ENCODE measurements around the gene CNFN. TPM values are rescaled to one million over a fixed set of nuclear protein-coding genes. Genes with fewer than 3 reads are reported as not detected.
A peak's percentile ranks its signal among the peaks of the same experiment; 100 is the strongest.

The CNFN gene
- total RNA-seq, 1 donor from 2014 or later = not detected

- no peaks in the 10 kb centered on the region for H3K36me3 Mint-ChIP-seq (ENCODE audit: low read depth)
- TF ChIP-seq, protein P1, sequence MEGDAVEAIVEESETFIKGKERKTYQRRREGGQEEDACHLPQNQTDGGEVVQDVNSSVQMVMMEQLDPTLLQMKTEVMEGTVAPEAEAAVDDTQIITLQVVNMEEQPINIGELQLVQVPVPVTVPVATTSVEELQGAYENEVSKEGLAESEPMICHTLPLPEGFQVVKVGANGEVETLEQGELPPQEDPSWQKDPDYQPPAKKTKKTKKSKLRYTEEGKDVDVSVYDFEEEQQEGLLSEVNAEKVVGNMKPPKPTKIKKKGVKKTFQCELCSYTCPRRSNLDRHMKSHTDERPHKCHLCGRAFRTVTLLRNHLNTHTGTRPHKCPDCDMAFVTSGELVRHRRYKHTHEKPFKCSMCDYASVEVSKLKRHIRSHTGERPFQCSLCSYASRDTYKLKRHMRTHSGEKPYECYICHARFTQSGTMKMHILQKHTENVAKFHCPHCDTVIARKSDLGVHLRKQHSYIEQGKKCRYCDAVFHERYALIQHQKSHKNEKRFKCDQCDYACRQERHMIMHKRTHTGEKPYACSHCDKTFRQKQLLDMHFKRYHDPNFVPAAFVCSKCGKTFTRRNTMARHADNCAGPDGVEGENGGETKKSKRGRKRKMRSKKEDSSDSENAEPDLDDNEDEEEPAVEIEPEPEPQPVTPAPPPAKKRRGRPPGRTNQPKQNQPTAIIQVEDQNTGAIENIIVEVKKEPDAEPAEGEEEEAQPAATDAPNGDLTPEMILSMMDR (IDR thresholded peaks at IDR 0.05) = peak; percentile 67
- peaks cover 18% of the 10 kb centered on the region for H3K4me1 Mint-ChIP-seq (ENCODE audit: low read depth)
- no peaks in the 10 kb centered on the region for H3K27me3 Mint-ChIP-seq (ENCODE audit: low read depth)
- peak; percentile 29 for DNase-seq (ENCODE audit: low spot score)
- no peaks in the 10 kb centered on the region for H3K9me3 Mint-ChIP-seq (ENCODE audit: low read depth)
- no peak overlapping the region for H3K4me3 Mint-ChIP-seq (ENCODE audit: unreplicated experiment)
- H3K27ac Mint-ChIP-seq (ENCODE audit: unreplicated experiment) = no peak overlapping the region
Observed at GRCh38 chr19:42420055-42420544, 30.0 kb upstream of the CNFN start.

DNA sequence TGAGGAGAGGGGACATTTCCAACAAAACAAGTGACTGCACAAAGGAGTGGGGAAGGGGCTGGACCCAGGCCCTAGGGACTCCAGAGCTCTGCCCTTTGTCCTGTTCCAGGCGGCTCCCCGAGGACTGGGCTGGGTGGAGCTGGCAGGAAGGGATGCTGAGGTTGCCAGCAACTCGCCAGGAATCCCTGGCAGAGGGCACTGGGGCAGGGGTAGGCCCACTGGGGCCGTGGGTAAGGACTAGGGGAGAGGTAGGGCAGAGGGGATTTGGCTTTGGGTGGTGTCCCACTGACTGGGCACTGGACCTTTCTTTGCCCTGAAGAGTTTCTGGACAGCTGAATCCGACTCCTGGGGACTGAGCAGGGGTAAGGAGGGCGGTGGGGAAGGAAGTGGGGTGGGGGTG, 29.2 kb upstream of the CNFN start:
- Mint-ChIP-seq H3K9me3 (ENCODE audit: low read depth) (no peaks in the 10 kb centered on the region), H3K4me1 (ENCODE audit: low read depth) (peaks cover 18% of the 10 kb centered on the region), H3K4me3 (ENCODE audit: unreplicated experiment) (no peak overlapping the region), H3K27me3 (ENCODE audit: low read depth) (no peaks in the 10 kb centered on the region), H3K36me3 (ENCODE audit: low read depth) (no peaks in the 10 kb centered on the region), H3K27ac (ENCODE audit: unreplicated experiment) (no peak overlapping the region)
- DNase-seq (ENCODE audit: low spot score) = peak; percentile 66
- TF ChIP-seq, protein P1 (IDR thresholded peaks at IDR 0.05) = no peak

- Mint-ChIP-seq H3K27ac (ENCODE audit: unreplicated experiment) (no peak overlapping the region), H3K36me3 (ENCODE audit: low read depth) (no peaks in the 10 kb centered on the region)
- no peak for DNase-seq (ENCODE audit: low spot score)
Observed at GRCh38 chr19:42412661-42413076, 22.6 kb upstream of the CNFN start.

DNA sequence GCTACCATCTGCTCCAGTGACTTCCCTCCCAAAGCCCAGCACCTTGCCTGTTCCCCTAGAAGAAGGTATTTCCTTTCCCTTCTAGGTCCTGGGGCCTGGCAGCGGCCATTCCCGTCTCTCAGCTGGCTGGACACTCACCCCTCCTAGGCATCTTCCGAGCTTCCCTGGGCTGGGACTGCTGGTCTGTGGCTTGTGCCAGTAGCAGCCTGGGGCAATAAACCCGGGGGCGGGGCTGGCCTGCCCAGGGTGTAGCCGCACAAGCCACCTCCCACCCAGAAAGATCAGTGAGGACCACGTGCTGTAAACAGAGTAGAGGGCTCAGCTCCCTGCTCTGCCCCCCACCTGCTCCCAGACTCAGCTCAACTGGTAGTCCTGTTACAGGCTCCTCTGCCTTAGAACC, 22.1 kb upstream of the CNFN start:
- TF ChIP-seq, protein P1 (IDR thresholded peaks at IDR 0.05) = no peak
- H3K9me3 Mint-ChIP-seq (ENCODE audit: low read depth) = no peaks in the 10 kb centered on the region
- H3K27me3 Mint-ChIP-seq (ENCODE audit: low read depth) = no peaks in the 10 kb centered on the region
- DNase-seq (ENCODE audit: low spot score) = no peak
- peaks cover 4% of the 10 kb centered on the region for H3K4me1 Mint-ChIP-seq (ENCODE audit: low read depth)
- H3K36me3 Mint-ChIP-seq (ENCODE audit: low read depth) = no peaks in the 10 kb centered on the region
- no peak overlapping the region for H3K4me3 Mint-ChIP-seq (ENCODE audit: unreplicated experiment)
- no peak overlapping the region for H3K27ac Mint-ChIP-seq (ENCODE audit: unreplicated experiment)

More at GRCh38 chr19:42412661-42413076, 22.6 kb upstream of the CNFN start:
- H3K9me3 Mint-ChIP-seq (ENCODE audit: low read depth) = no peaks in the 10 kb centered on the region
- peaks cover 4% of the 10 kb centered on the region for H3K4me1 Mint-ChIP-seq (ENCODE audit: low read depth)
- no peaks in the 10 kb centered on the region for H3K27me3 Mint-ChIP-seq (ENCODE audit: low read depth)
- H3K4me3 Mint-ChIP-seq (ENCODE audit: unreplicated experiment) = no peak overlapping the region
- TF ChIP-seq, protein P1 (IDR thresholded peaks at IDR 0.05) = no peak

DNA sequence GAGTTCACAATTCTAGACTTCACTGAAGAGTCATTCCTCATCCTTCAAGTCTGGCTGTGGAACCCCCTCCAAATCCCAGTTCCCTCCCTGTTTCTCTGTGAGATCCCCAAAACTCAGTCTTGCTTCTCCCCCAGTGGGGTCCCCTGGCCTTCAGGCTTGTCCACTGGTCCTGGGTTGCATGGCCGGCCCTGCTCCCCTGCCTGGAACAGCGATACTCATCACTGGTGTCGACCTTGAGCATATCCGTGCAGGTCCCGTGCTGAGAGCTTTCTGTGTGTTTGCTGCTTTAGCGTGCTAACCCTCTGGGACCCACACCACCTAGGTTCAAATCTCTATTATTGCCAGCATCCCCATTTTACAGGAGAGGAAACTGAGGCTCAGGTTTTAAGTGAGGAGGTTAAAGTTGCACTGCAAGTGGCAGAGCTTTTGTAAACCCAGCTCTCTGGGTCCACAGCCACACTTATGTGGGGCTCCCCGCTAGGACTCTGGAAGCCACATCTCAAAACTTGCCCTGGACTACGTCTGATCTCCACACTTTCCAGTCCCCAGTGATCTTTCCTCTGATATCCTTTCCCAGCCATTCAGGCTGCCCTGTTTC, 21.6 kb upstream of the CNFN start:
- Mint-ChIP-seq H3K4me3 (ENCODE audit: unreplicated experiment) (no peak overlapping the region), H3K4me1 (ENCODE audit: low read depth) (peaks cover 4% of the 10 kb centered on the region), H3K9me3 (ENCODE audit: low read depth) (no peaks in the 10 kb centered on the region), H3K36me3 (ENCODE audit: low read depth) (no peaks in the 10 kb centered on the region), H3K27ac (ENCODE audit: unreplicated experiment) (no peak overlapping the region), H3K27me3 (ENCODE audit: low read depth) (no peaks in the 10 kb centered on the region)
- TF ChIP-seq, protein P1 (IDR thresholded peaks at IDR 0.05) = no peak
- DNase-seq (ENCODE audit: low spot score) = no peak

All from chondrocyte (in vitro differentiated cells).